ENCODE measurements around the gene FIG4. TPM values are rescaled to one million over a fixed set of nuclear protein-coding genes. Genes with fewer than 3 reads are reported as not detected.
"Not testable (repeated sequence)": the region's sequence is repeated elsewhere in the genome, so short reads cannot be mapped to it uniquely, and the experiment has no call there.

The FIG4 gene
- total RNA-seq, 2 donors from 2014 or later, result 12.2 to 17.2 TPM

GRCh38 chr6:109853426-109853825 is 162.3 kb downstream of the FIG4 start:
- no peak overlapping the region for H3K9ac ChIP-seq (ENCODE audit: low read depth in 2 of 2, low read length in 2 of 2)

GRCh38 chr6:109853951-109854350 is 162.9 kb downstream of the FIG4 start:
- no peak for TF ChIP-seq CTCF (IDR thresholded peaks at IDR 0.05)
- Histone ChIP-seq H3K27me3 (no peaks in the 10 kb centered on the region), H3K36me3 (no peaks in the 10 kb centered on the region), H3K27ac (no peak overlapping the region), H3K9ac (ENCODE audit: low read depth in 2 of 2, low read length in 2 of 2) (no peak overlapping the region), H3K4me1 (no peaks in the 10 kb centered on the region), H3K4me3 (no peak overlapping the region), H3K9me3 (no peaks in the 10 kb centered on the region)
- intact Hi-C loops (cut with DNase I), result no loop called here
- no peak for DNase-seq

More at GRCh38 chr6:109853426-109853825, 162.3 kb downstream of the FIG4 start:
- no peak overlapping the region for H3K27ac ChIP-seq
- no peaks in the 10 kb centered on the region for H3K36me3 ChIP-seq
- H3K9me3 ChIP-seq, result no peaks in the 10 kb centered on the region
- intact Hi-C loops (cut with DNase I), result no loop called here
- no peak for DNase-seq
- no peaks in the 10 kb centered on the region for H3K27me3 ChIP-seq
- no peaks in the 10 kb centered on the region for H3K4me1 ChIP-seq
- H3K4me3 ChIP-seq, result no peak overlapping the region
- no peak for TF ChIP-seq CTCF (IDR thresholded peaks at IDR 0.05)

GRCh38 chr6:109854541-109855308 is 163.6 kb downstream of the FIG4 start:
- H3K27ac ChIP-seq, result no peak overlapping the region
- H3K9me3 ChIP-seq, result no peaks in the 10 kb centered on the region
- H3K4me3 ChIP-seq, result no peak overlapping the region
- no peak for TF ChIP-seq CTCF (IDR thresholded peaks at IDR 0.05)
- DNase-seq, result no peak
- H3K9ac ChIP-seq (ENCODE audit: low read depth in 2 of 2, low read length in 2 of 2), result no peak overlapping the region
- no peaks in the 10 kb centered on the region for H3K36me3 ChIP-seq
- intact Hi-C loops (cut with DNase I), result no loop called here
- no peaks in the 10 kb centered on the region for H3K4me1 ChIP-seq
- no peaks in the 10 kb centered on the region for H3K27me3 ChIP-seq

GRCh38 chr6:109855476-109856040 is 164.5 kb downstream of the FIG4 start:
- H3K27ac ChIP-seq; DNase-seq; H3K9me3 ChIP-seq; H3K4me3 ChIP-seq; H3K27me3 ChIP-seq; intact Hi-C loops (cut with DNase I); H3K36me3 ChIP-seq; H3K9ac ChIP-seq (ENCODE audit: low read depth in 2 of 2, low read length in 2 of 2); H3K4me1 ChIP-seq: not testable (repeated sequence)

GRCh38 chr6:109861946-109862345 is 170.8 kb downstream of the FIG4 start:
- Histone ChIP-seq H3K27me3 (no peaks in the 10 kb centered on the region), H3K27ac (no peak overlapping the region), H3K4me1 (no peaks in the 10 kb centered on the region), H3K4me3 (no peak overlapping the region), H3K9ac (ENCODE audit: low read depth in 2 of 2, low read length in 2 of 2) (no peak overlapping the region), H3K9me3 (no peaks in the 10 kb centered on the region), H3K36me3 (no peaks in the 10 kb centered on the region)
- intact Hi-C loops (cut with DNase I), result no loop called here
- TF ChIP-seq CTCF (IDR thresholded peaks at IDR 0.05), result no peak
- DNase-seq, result no peak

GRCh38 chr6:109864050-109864449 is 173.0 kb downstream of the FIG4 start:
- Histone ChIP-seq H3K9me3 (no peaks in the 10 kb centered on the region), H3K4me1 (no peaks in the 10 kb centered on the region), H3K27me3 (no peaks in the 10 kb centered on the region), H3K9ac (ENCODE audit: low read depth in 2 of 2, low read length in 2 of 2) (no peak overlapping the region), H3K27ac (no peak overlapping the region), H3K36me3 (no peaks in the 10 kb centered on the region), H3K4me3 (no peak overlapping the region)
- intact Hi-C loops (cut with DNase I), result no loop called here
- no peak for TF ChIP-seq CTCF (IDR thresholded peaks at IDR 0.05)
- no peak for DNase-seq

Data from colonic mucosa (tissue), 4 donors.